ENCODE data around the gene HP1BP3. TPM values are rescaled to one million over a fixed set of nuclear protein-coding genes. Genes with fewer than 3 reads are reported as not detected.

Gene HP1BP3
- total and polyA plus RNA-seq, 4 donors = 34.8 to 115 (median 72.7) TPM

DNA sequence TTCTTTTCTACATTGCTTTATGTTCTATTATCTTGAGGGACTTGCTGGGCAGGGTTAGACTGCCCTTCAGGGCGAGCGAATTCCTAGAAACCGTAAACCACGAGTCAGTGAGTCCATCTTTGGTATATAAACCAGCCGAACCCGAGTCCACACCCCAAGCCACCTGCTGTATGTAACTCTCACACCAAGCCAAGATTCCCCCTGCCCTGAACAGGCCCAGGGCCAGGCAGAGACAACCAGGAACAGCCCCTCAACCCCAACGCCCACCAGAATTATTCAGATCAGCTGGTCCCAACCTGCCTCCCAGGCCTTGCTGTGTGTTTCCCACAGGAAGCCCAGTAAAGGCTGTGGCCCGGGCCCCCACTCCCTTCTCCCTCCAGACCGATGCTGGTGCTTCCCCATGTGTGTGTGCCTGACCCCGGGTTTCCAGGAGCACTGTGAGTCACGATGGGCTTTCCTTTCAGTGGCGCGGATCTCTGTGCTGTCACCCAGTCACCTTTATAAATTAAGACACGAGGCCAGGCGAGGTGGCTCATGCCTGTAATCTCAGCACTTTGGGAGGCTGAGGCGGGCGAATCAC is 86.4 kb downstream of the HP1BP3 start:
- no peak for DNase-seq (ENCODE audit: low spot score)
- Histone ChIP-seq H3K9ac (ENCODE audit: low read depth in 1 of 2, low read length in 2 of 2) (no peak overlapping the region), H3K27me3 (ENCODE audit: control insufficient read depth in 4 of 4, insufficient read depth in 4 of 4, low read length in 3 of 4) (no peaks in the 10 kb centered on the region), H3K4me3 (ENCODE audit: low read depth in 1 of 3, low read length in 3 of 3) (no peak overlapping the region), H3K27ac (ENCODE audit: low read depth in 1 of 2, low read length in 2 of 2) (no peak overlapping the region), H3K9me3 (ENCODE audit: control insufficient read depth in 4 of 4, low read length in 3 of 4) (no peaks in the 10 kb centered on the region), H3K4me1 (ENCODE audit: control insufficient read depth in 4 of 4, insufficient read depth in 4 of 4, low read length in 3 of 4) (peaks cover 2 to 12% (median 7%) of the 10 kb centered on the region in 4 donors), H3K36me3 (ENCODE audit: control insufficient read depth in 4 of 4, insufficient read depth in 3 of 4, low read depth in 1 of 4, low read length in 3 of 4) (no peaks in the 10 kb centered on the region)
- 94% methylated on average over 17 of the region's 17 CpGs for WGBS
- TF ChIP-seq RXRA (IDR thresholded peaks at IDR 0.05) = no peak
- no peak for TF ChIP-seq GABPA (IDR thresholded peaks at IDR 0.05 in 1 of 2, conservative IDR thresholded peaks at IDR 0.05 in 1 of 2)

DNA sequence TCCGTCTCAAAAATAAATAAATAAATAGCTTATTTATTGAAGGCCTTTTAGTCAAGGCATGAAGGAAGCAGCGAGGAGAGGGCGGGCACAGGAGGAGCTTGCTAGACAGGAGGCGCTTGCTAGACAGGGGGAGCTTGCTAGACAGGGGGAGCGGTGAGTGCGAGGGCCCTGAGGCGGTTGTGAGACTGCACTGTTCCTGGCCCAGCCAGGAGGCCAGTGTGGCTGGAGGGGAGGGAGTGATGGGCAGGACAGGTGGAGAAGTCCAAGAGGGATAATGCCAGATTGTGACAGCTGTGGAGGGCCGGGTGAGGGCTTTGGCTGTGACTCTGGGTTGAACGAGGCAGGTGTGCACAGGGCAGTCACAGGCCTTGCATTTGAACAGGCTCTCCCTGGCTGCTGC is 87.5 kb downstream of the HP1BP3 start:
- peaks cover 2 to 12% (median 7%) of the 10 kb centered on the region in 4 donors for H3K4me1 ChIP-seq (ENCODE audit: control insufficient read depth in 4 of 4, insufficient read depth in 4 of 4, low read length in 3 of 4)
- 91% methylated on average over 9 of the region's 9 CpGs for WGBS
- H3K27ac ChIP-seq (ENCODE audit: low read depth in 1 of 2, low read length in 2 of 2) = no peak overlapping the region
- H3K27me3 ChIP-seq (ENCODE audit: control insufficient read depth in 4 of 4, insufficient read depth in 4 of 4, low read length in 3 of 4) = no peaks in the 10 kb centered on the region
- no peaks in the 10 kb centered on the region for H3K9me3 ChIP-seq (ENCODE audit: control insufficient read depth in 4 of 4, low read length in 3 of 4)
- no peak overlapping the region for H3K9ac ChIP-seq (ENCODE audit: low read depth in 1 of 2, low read length in 2 of 2)
- H3K36me3 ChIP-seq (ENCODE audit: control insufficient read depth in 4 of 4, insufficient read depth in 3 of 4, low read depth in 1 of 4, low read length in 3 of 4) = no peaks in the 10 kb centered on the region
- no peak overlapping the region for H3K4me3 ChIP-seq (ENCODE audit: low read depth in 1 of 3, low read length in 3 of 3)
- no peak for DNase-seq (ENCODE audit: low spot score)
- TF ChIP-seq HNF4G (IDR thresholded peaks at IDR 0.05) (no peak), RAD21 (IDR thresholded peaks at IDR 0.05) (no peak), FOXA1 (IDR thresholded peaks at IDR 0.05) (no peak), EGR1 (IDR thresholded peaks at IDR 0.05; ENCODE audit: low read depth in 2 of 2) (no peak), RXRA (IDR thresholded peaks at IDR 0.05) (no peak), YY1 (IDR thresholded peaks at IDR 0.05) (no peak), FOXA2 (IDR thresholded peaks at IDR 0.05) (no peak), NR2F2 (IDR thresholded peaks at IDR 0.05) (no peak), GABPA (IDR thresholded peaks at IDR 0.05 in 1 of 2, conservative IDR thresholded peaks at IDR 0.05 in 1 of 2) (no peak), SP1 (IDR thresholded peaks at IDR 0.05) (no peak), HNF4A (conservative IDR thresholded peaks at IDR 0.05) (no peak), TAF1 (conservative IDR thresholded peaks at IDR 0.05) (no peak), JUND (IDR thresholded peaks at IDR 0.05) (no peak)
- TF ChIP-seq, protein P1, sequence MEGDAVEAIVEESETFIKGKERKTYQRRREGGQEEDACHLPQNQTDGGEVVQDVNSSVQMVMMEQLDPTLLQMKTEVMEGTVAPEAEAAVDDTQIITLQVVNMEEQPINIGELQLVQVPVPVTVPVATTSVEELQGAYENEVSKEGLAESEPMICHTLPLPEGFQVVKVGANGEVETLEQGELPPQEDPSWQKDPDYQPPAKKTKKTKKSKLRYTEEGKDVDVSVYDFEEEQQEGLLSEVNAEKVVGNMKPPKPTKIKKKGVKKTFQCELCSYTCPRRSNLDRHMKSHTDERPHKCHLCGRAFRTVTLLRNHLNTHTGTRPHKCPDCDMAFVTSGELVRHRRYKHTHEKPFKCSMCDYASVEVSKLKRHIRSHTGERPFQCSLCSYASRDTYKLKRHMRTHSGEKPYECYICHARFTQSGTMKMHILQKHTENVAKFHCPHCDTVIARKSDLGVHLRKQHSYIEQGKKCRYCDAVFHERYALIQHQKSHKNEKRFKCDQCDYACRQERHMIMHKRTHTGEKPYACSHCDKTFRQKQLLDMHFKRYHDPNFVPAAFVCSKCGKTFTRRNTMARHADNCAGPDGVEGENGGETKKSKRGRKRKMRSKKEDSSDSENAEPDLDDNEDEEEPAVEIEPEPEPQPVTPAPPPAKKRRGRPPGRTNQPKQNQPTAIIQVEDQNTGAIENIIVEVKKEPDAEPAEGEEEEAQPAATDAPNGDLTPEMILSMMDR (IDR thresholded peaks at IDR 0.05; ENCODE audit: low read depth, low read length, missing input control) = no peak
- TF ChIP-seq, protein P2, sequence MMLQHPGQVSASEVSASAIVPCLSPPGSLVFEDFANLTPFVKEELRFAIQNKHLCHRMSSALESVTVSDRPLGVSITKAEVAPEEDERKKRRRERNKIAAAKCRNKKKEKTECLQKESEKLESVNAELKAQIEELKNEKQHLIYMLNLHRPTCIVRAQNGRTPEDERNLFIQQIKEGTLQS (IDR thresholded peaks at IDR 0.05) = no peak
- TF ChIP-seq, protein P3, sequence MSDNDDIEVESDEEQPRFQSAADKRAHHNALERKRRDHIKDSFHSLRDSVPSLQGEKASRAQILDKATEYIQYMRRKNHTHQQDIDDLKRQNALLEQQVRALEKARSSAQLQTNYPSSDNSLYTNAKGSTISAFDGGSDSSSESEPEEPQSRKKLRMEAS (IDR thresholded peaks at IDR 0.05) = no peak
- TF ChIP-seq, protein P4, sequence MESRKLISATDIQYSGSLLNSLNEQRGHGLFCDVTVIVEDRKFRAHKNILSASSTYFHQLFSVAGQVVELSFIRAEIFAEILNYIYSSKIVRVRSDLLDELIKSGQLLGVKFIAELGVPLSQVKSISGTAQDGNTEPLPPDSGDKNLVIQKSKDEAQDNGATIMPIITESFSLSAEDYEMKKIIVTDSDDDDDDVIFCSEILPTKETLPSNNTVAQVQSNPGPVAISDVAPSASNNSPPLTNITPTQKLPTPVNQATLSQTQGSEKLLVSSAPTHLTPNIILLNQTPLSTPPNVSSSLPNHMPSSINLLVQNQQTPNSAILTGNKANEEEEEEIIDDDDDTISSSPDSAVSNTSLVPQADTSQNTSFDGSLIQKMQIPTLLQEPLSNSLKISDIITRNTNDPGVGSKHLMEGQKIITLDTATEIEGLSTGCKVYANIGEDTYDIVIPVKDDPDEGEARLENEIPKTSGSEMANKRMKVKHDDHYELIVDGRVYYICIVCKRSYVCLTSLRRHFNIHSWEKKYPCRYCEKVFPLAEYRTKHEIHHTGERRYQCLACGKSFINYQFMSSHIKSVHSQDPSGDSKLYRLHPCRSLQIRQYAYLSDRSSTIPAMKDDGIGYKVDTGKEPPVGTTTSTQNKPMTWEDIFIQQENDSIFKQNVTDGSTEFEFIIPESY (IDR thresholded peaks at IDR 0.05) = no peak
- TF ChIP-seq, protein P5, sequence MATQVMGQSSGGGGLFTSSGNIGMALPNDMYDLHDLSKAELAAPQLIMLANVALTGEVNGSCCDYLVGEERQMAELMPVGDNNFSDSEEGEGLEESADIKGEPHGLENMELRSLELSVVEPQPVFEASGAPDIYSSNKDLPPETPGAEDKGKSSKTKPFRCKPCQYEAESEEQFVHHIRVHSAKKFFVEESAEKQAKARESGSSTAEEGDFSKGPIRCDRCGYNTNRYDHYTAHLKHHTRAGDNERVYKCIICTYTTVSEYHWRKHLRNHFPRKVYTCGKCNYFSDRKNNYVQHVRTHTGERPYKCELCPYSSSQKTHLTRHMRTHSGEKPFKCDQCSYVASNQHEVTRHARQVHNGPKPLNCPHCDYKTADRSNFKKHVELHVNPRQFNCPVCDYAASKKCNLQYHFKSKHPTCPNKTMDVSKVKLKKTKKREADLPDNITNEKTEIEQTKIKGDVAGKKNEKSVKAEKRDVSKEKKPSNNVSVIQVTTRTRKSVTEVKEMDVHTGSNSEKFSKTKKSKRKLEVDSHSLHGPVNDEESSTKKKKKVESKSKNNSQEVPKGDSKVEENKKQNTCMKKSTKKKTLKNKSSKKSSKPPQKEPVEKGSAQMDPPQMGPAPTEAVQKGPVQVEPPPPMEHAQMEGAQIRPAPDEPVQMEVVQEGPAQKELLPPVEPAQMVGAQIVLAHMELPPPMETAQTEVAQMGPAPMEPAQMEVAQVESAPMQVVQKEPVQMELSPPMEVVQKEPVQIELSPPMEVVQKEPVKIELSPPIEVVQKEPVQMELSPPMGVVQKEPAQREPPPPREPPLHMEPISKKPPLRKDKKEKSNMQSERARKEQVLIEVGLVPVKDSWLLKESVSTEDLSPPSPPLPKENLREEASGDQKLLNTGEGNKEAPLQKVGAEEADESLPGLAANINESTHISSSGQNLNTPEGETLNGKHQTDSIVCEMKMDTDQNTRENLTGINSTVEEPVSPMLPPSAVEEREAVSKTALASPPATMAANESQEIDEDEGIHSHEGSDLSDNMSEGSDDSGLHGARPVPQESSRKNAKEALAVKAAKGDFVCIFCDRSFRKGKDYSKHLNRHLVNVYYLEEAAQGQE (IDR thresholded peaks at IDR 0.05) = no peak
